Thyroid gland (tissue), 4 donors: ENCODE measurements around the gene ENTPD6. TPM values are rescaled to one million over a fixed set of nuclear protein-coding genes. Genes with fewer than 3 reads are reported as not detected.
"Not testable (repeated sequence)": the region's sequence is repeated elsewhere in the genome, so short reads cannot be mapped to it uniquely, and the experiment has no call there.

Experiments
- DNase-seq, 2 donors: peaks; one replicate each; pipeline ENCODE4 v3.0.0-alpha.2; 2019
- H3K27ac ChIP-seq, 3 donors: fragments of 200-600 bp; sonication (generic); 1 replicate in 2 of 3; 2 replicates in 1 of 3; pipeline ENCODE4 v1.5.1; 2016 to 2019; ENCODE audit warnings: mild to moderate bottlenecking in 1 of 3, moderate library complexity in 1 of 3
- H3K27me3 ChIP-seq: fragments of 200-600 bp; sonication (generic); one replicate; pipeline ENCODE4 v1.5.1; 2019
- H3K36me3 ChIP-seq, 2 donors: fragments of 200-600 bp; sonication (generic); one replicate each; pipeline ENCODE4 v1.5.1; 2016 to 2019
- H3K4me1 ChIP-seq, 2 donors: fragments of 200-600 bp; sonication (generic); one replicate each; pipeline ENCODE4 v1.5.1; 2017 to 2019
- H3K4me3 ChIP-seq, 3 donors: fragments of 200-600 bp; sonication (generic); replicated peaks in 1 of 3; 1 replicate in 2 of 3; 2 replicates in 1 of 3; pipeline ENCODE4 v1.5.1; 2016; ENCODE audit warnings: mild to moderate bottlenecking in 1 of 3
- H3K9me3 ChIP-seq: fragments of 200-600 bp; sonication (generic); one replicate; pipeline ENCODE4 v1.5.1; 2017
- CTCF ChIP-seq, 6 experiments: fragments of 200-600 bp in 3 of 6; fragments of 450-650 bp in 3 of 6; sonication (generic) in 3 of 6; IDR thresholded peaks; one replicate each; pipeline ENCODE4 v1.5.1; 2016 to 2019; ENCODE audit warnings: antibody characterized with exemption in 6 of 6, mild to moderate bottlenecking in 2 of 6, inconsistent platforms in 1 of 6, moderate library complexity in 1 of 6
- POLR2A ChIP-seq, 2 donors: fragments of 450-650 bp; IDR thresholded peaks; one replicate each; pipeline ENCODE4 v1.6.1; 2017; ENCODE audit warnings: antibody characterized with exemption in 2 of 2, mild to moderate bottlenecking in 2 of 2, moderate library complexity in 1 of 2
- WGBS, 2 donors: methylation state at CpG; one replicate each; pipeline ENCODE4 v1.1.5; 2017; 5-methylcytosine and 5-hydroxymethylcytosine counted together
- intact Hi-C: fragments of 100-400 bp; cut with DNase I; formaldehyde crosslinking; loops from one replicate; pipeline ENCODE4 v1.15.1; 2023
- total RNA-seq, 4 donors: library from RNA; depleted of rRNA; stranded (reverse); fragments of >200 nt; gene quantifications; one replicate each; pipeline ENCODE4 v1.2.3, GENCODE V29; 2016

The ENTPD6 gene
- total RNA-seq, 4 donors from 2014 or later = 51.6 to 75.6 (median 64.9) TPM

DNA sequence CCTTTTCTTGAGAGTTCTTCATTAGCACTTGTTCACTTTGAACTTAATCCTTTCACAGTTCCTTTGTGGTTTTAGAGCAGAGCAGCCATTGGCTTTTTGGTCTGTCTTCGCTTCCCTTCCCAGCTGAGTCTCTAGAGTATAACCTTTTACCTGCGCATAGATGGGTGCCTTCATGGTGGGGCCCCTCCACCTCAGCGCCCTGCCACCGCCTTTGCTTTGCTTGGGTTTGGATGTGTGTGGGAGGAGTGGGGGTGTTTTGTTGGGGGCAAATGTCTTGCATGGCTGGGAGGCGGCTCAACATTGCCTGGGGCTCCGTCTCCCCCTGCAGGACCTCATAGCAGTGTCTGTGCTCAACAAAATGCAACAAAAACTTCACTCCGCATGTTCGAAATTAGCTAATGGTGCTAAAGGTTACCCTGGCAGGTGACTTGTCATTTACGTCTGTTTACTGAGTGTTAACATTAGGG lies 64.3 kb downstream of the ENTPD6 start:
- 97 to 98% methylated on average over 9 of the region's 9 CpGs for WGBS, 2 donors
- peaks cover 17 to 26% of the 10 kb centered on the region in 2 donors for H3K4me1 ChIP-seq
- H3K9me3 ChIP-seq = no peaks in the 10 kb centered on the region
- H3K36me3 ChIP-seq = peaks cover 0 to 2% of the 10 kb centered on the region in 2 donors
- H3K27ac ChIP-seq = no peak overlapping the region
- intact Hi-C loops = no loop called here
- TF ChIP-seq CTCF (IDR thresholded peaks at IDR 0.05) = no peak
- TF ChIP-seq POLR2A (IDR thresholded peaks at IDR 0.05) = no peak
- no peaks in the 10 kb centered on the region for H3K27me3 ChIP-seq
- DNase-seq = no peak
- no peak overlapping the region for H3K4me3 ChIP-seq

DNA sequence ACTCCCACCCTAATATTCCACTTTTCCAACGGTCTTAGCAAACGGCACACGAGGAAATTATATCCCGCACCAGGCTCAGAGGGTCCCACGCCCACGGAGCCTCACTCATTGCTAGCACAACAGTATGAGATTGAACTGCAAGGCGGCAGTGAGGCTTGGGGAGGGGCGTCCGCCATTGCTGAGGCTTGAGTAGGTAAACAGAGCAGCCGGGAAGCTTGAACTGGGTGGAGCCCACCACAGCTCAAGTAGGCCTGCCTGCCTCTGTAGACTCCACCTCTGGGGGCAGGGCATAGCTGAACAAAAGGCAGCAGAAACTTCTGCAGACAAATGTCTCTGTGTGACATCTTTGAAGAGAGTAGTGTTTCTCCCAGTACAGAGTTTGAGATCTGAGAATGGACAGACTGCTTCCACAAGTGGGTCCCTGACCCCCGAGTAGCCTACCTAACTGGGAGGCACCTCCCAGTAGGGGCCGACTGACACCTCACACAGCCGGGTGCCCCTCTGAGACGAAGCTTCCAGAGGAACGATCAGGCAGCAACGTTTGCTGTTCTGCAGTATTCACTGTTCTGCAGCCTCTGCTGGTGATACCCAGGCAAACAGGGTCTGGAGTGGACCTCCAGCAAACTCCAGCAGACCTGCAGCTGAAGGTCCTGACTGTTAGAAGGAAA lies 65.4 kb downstream of the ENTPD6 start:
- H3K27me3 ChIP-seq, H3K27ac ChIP-seq, H3K9me3 ChIP-seq, DNase-seq, H3K36me3 ChIP-seq, intact Hi-C loops, H3K4me3 ChIP-seq: not testable (repeated sequence)
- 96% methylated on average over 16 of the region's 16 CpGs for WGBS, 2 donors
- H3K4me1 ChIP-seq = peaks cover 6 to 15% of the 10 kb centered on the region in 2 donors

- H3K4me3 ChIP-seq = no peak overlapping the region
- TF ChIP-seq POLR2A (IDR thresholded peaks at IDR 0.05) (no peak), CTCF (IDR thresholded peaks at IDR 0.05) (no peak)
- H3K4me1 ChIP-seq = no peaks in the 10 kb centered on the region
- no peaks in the 10 kb centered on the region for H3K9me3 ChIP-seq
- H3K36me3 ChIP-seq = peaks cover 37 to 41% of the 10 kb centered on the region in 2 donors
- no peak for DNase-seq
- H3K27ac ChIP-seq = no peak overlapping the region
- no peaks in the 10 kb centered on the region for H3K27me3 ChIP-seq
- WGBS, 2 donors = 86 to 91% methylated on average over 11 of the region's 11 CpGs
- intact Hi-C loops = no loop called here
These were observed 73.7 kb downstream of the ENTPD6 start for GRCh38 chr20:25269057-25269832.

DNA sequence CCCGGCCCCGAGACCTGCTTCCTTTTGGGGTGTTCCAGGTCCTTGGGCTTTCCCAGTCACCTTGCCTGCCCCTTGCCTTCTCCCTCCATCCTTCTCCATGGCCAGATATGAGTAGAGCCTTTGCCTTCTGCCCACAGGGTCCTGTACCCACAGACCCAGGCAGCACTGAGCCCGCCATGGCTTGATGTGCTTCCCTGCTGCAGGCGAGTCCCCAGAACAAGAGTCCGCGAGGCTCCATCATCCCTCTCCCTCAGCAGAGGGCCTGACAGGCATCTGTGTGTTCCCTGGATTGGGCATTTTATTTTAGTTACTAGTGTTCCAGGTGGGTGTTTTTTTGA lies 74.3 kb downstream of the ENTPD6 start:
- TF ChIP-seq POLR2A (IDR thresholded peaks at IDR 0.05) (no peak), CTCF (IDR thresholded peaks at IDR 0.05) (no peak)
- H3K4me1 ChIP-seq = no peaks in the 10 kb centered on the region
- intact Hi-C loops = no loop called here

GRCh38 chr20:25270829-25271251 lies 75.3 kb downstream of the ENTPD6 start:
- intact Hi-C loops = no loop called here
- DNase-seq = peak; percentile 0 to 2
- Histone ChIP-seq H3K4me1 (no peaks in the 10 kb centered on the region), H3K27ac (no peak overlapping the region), H3K27me3 (no peaks in the 10 kb centered on the region), H3K36me3 (peaks cover 48 to 51% of the 10 kb centered on the region in 2 donors), H3K4me3 (no peak overlapping the region), H3K9me3 (no peaks in the 10 kb centered on the region)
- 92 to 93% methylated on average over 12 of the region's 12 CpGs for WGBS, 2 donors
- no peak for TF ChIP-seq POLR2A (IDR thresholded peaks at IDR 0.05)
- no peak for TF ChIP-seq CTCF (IDR thresholded peaks at IDR 0.05)

More for the DNA sequence above, 74.3 kb downstream of the ENTPD6 start:
- H3K27ac ChIP-seq = no peak overlapping the region
- peaks cover 42 to 46% of the 10 kb centered on the region in 2 donors for H3K36me3 ChIP-seq
- no peaks in the 10 kb centered on the region for H3K27me3 ChIP-seq
- 98% methylated on average over 6 of the region's 6 CpGs for WGBS, 2 donors
- DNase-seq = no peak
- H3K9me3 ChIP-seq = no peaks in the 10 kb centered on the region
- H3K4me3 ChIP-seq = no peak overlapping the region
